HG03060 (cell line): ENCODE results near the gene BMPR1B.

ENCODE experiments used
- ATAC-seq: cut with Tn5 transposase; IDR thresholded peaks from one replicate; pipeline ENCODE4 v1.9.1; 2021; ENCODE audit warnings: low read depth, moderate number of reproducible peaks; ENCODE audit not compliant: unreplicated experiment

Gene BMPR1B

GRCh38 chr4:94762326-94762725 lies 4.6 kb downstream of the BMPR1B start:
- ATAC-seq = no peak

GRCh38 chr4:94763005-94763404 lies 5.2 kb downstream of the BMPR1B start:
- ATAC-seq = no peak

GRCh38 chr4:94763500-94763899 lies 5.7 kb downstream of the BMPR1B start:
- ATAC-seq = no peak

GRCh38 chr4:94764069-94764468 lies 6.3 kb downstream of the BMPR1B start:
- no peak for ATAC-seq

- ATAC-seq = no peak
These were observed 7.4 kb downstream of the BMPR1B start for GRCh38 chr4:94765174-94765573.

GRCh38 chr4:94765648-94766047 lies 7.9 kb downstream of the BMPR1B start:
- ATAC-seq = no peak

- no peak for ATAC-seq
These were observed 9.1 kb downstream of the BMPR1B start for GRCh38 chr4:94766856-94767255.

- ATAC-seq = no peak
These were observed 9.7 kb downstream of the BMPR1B start for GRCh38 chr4:94767446-94767845.

- no peak for ATAC-seq
These were observed 25.0 kb downstream of the BMPR1B start for GRCh38 chr4:94782707-94783106.

- no peak for ATAC-seq
These were observed 33.9 kb downstream of the BMPR1B start for GRCh38 chr4:94791701-94792100.

- no peak for ATAC-seq
These were observed 41.1 kb downstream of the BMPR1B start for GRCh38 chr4:94798808-94799207.

GRCh38 chr4:94801016-94801415 lies 43.3 kb downstream of the BMPR1B start:
- no peak for ATAC-seq

GRCh38 chr4:94802091-94802490 lies 44.3 kb downstream of the BMPR1B start:
- no peak for ATAC-seq

GRCh38 chr4:94803181-94803580 lies 45.4 kb downstream of the BMPR1B start:
- no peak for ATAC-seq

- no peak for ATAC-seq
These were observed 46.9 kb downstream of the BMPR1B start for GRCh38 chr4:94804650-94805049.

- no peak for ATAC-seq
These were observed 48.6 kb downstream of the BMPR1B start for GRCh38 chr4:94806376-94806775.

- no peak for ATAC-seq
These were observed 53.9 kb downstream of the BMPR1B start for GRCh38 chr4:94811643-94812042.

GRCh38 chr4:94813221-94813620 lies 55.5 kb downstream of the BMPR1B start:
- ATAC-seq = no peak

- ATAC-seq = no peak
These were observed 56.5 kb downstream of the BMPR1B start for GRCh38 chr4:94814237-94814636.

- ATAC-seq = no peak
These were observed 61.8 kb downstream of the BMPR1B start for GRCh38 chr4:94819371-94820168.

GRCh38 chr4:94826206-94826605 lies 68.5 kb downstream of the BMPR1B start:
- no peak for ATAC-seq

GRCh38 chr4:94827481-94828110 lies 69.8 kb downstream of the BMPR1B start:
- ATAC-seq = no peak
